ENCODE results near the gene SHC3.

Gene SHC3

DNA sequence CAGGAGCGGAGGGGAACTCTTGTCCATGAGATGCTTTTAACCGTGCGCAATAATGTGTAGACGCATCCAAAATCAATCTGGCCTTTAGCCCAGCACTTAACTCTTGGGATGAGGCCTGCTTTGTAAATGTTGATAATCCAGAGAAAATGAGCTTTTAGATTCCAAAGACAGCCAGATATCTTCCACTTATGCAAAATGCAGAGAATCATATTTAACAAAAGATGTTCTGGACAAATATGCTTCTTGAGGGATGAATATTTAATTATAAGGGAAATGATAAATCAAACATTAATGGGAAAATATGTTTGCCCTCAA is 181.7 kb downstream of the SHC3 start:
- no peak for DNase-seq

DNA sequence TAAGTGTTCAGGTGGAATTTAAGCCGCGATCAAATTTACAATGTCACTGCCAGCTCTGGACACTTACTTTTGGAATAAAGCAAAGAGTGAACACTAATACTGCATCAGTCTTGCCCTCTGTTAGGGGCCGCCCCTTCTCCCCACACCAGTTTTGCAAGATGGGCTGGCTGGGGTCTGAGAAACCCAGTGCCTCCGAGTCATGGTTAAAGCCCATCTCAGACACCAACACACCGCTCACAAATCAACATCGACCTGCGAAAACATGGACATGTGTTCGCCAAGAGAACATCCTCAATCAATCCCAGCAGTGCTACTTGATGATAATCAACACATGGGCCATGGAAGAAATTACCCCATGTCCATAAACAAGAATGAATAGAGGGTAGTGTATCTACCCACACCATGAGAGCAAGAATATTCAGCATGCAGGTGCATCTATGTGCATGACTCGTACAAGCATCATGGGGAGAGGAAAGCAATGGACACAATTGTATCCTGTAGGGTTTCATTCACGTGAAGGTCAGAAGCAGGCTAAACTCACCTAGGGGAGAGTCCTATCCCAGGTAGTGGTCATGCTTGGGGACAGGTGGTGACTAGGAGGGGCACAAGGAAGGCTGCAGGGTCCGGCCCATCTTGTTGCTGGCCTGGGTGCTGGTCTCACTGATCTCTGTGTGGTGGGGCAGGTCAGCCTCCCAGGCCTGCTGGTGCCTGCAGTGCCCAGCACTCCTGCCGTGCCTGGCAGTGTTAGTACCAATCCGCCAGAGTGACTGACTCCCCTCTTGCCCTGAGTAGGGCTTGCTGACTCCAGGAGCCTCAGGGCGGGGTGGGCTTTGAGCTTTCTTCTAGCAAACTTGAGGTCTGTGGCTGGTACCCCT is 182.3 kb downstream of the SHC3 start:
- DNase-seq, result no peak

DNA sequence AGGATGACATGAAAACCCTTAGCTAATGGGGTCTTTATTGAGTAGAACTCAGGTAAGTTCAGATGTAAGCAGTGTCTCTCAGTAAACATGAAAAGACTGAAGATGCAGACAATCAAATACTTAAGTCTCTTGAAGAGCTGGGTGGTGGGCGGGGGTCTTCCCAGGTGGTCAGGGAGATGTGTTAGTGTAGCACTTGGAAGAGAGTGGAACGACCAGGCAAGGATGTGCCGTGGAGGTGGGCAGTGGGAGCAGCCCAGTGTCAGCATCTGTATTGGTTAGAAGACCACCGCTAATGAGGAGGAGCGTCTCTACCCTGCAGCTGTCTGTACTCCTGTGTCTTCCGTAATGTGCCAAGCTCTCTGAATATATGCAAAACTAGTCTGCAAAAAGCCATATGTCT is 183.0 kb downstream of the SHC3 start:
- no peak for DNase-seq

DNA sequence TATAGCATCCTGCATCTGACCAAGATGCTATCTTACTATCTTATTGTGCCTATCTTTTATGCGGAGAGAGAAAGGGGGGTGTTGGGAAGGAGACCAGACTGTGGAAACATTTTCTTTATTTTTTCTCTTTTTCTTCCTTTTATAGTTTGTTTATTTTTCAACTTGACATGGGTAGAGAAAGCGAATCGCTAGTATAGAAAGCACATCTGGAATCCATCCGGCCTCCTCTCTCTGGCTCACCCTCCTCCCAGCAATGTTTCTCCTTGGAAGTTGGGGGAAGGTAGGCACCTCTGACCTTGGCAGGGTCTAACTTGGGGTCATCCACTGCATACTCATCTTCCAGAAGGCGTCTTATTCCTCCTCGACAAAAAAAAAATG is 183.4 kb downstream of the SHC3 start:
- no peak for DNase-seq

DNA sequence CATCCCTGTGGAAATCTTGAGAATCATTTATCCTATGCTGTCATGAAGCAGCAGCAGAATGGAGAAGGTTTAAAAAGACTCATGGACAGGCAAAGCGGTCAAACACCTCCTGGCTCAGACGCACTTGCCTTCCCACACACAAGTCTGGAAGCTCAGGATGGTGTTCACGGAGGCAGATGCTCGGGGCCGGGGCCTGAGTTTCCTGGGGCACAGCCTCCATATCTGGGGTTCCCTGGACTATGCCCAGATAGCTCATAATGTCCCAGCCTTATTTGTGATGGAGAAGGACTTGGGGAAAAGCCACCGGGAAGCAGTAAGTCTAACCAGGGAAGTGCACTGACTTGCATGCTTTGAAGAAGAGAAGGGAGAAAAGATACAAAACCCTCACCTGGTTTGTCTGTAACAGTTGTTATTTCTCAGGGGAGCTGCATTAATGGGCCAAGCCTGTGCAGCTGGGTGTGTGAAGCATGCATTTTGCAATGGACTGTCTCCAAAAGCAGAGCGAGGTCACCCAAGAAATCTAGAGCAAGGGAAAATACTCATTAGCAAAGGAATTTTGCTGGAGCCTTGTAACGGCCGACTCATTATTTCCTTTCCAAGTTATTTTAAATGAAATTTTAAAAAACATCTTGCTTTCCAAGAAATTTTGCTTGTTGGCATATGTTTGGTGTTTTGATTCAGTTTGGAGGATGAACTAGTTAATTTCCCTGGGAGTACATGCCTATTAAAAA is 184.0 kb downstream of the SHC3 start:
- DNase-seq, result no peak

DNA sequence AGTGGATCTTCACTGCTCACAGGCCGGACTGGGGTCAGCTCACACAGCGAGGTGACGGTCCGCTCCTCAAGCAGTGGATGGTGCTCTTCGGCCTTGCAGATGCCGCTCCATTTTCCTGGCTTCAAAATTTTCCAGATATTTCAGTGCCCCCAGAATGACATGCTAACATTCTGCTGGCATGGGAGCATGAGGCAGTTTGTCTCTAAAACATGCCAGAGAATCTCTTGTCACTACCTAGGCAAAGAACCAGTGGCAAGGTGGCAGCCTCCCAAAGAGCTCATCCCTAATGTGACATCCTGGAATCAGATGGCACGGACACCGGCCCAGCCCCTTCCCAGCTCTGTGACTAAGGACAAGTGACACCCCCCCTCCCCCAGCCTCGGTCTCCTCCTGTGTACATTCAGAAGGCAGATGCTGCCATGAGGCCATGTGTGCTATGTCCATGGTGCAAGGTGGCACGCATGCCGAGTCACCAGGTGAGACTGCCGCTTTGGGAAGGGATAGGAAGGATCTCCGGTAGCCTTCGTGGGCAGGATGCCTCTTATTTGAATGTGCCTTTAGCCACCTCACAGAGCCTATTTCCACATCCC is 184.7 kb downstream of the SHC3 start:
- no peak for DNase-seq

DNA sequence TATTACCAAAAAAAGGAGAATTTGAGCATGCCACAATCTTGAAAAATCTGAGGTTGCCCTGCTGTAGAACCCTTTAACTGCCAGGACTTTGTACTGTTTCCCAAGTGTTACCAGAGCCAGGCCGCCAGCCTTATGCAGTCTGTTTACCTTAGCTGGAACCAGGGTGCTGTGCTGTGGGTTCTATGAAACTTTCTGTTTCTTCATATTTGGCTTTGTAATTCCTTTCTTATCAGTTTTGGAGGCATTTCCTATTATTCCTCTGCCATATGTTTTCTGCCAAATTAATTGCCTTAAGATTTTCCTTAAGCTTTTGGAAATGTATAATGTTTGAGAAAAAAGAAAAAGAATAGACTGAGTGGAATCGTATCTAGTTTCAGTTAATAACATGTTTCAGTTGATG is 185.3 kb downstream of the SHC3 start:
- no peak for DNase-seq

DNA sequence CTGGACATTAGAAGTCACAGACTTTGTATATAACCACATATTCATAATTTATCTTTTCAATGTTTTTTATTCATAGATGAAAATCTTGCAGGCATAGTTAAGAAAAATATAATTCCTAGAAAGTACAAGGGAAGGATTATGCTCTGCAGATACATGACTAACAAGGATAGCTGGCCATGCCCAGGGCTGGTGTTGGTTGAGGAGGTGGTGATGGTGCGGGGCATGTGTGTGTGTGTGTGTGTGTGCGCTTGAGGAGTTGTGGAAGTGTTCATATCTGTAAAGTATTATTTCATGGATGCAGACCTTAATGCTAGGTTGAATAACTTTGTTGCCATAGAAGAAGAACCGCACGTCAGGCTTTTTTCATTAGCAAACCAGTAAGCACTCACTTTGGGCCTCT is 186.1 kb downstream of the SHC3 start:
- DNase-seq, result no peak

DNA sequence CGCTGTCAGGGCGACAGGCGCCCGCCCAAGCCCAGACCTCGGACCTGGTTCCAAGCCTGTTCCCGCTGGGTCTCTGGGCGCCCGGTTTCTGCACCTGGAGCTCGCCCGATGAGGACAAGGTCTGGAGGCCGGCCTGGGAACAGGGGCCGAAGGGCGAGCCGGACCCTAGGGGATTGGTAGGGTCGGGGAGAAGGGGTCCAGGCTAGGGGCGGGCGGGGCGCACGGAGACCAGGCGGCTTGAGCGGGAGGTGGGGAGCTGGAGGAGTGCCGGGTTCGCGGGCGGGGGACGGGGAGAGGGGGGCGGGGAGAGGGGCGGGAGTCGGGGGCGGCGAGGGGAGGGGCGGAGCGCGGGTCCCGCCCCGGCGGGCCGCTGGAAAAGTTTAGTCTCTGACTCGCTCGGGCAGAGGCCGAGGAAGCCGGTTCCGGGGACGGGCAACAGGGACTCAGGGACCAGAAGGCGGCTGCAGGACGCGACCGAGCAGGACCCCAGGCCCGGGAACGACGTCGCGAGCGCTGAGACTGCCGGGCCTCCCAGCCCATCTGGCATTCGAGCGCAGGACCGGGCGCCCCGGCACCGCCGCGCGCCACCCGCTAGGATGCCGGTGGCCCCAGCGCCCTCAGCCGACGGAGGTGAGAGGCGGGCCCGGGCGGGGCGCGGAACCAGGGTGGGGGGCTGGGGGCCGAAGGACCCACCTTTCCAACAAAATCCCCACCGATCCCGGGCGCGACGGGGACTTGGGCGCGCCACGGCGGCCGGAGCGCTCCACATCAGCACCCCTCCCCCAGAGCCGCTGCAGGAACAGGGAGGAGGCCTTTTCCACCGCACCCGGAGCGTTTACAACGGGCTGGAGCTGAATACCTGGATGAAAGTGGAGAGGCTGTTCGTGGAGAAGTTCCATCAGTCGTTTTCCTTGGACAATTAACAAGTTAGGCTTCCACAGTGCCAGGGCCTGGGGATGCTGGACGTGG is 187.3 kb downstream of the SHC3 start, which contains the start of gene S1PR3:
TSS of gene S1PR3 (plus strand) at position 403 of the 969 bp plus-strand sequence. CDS start 9,733 bp downstream, outside the sequence.
- no peak for DNase-seq

DNA sequence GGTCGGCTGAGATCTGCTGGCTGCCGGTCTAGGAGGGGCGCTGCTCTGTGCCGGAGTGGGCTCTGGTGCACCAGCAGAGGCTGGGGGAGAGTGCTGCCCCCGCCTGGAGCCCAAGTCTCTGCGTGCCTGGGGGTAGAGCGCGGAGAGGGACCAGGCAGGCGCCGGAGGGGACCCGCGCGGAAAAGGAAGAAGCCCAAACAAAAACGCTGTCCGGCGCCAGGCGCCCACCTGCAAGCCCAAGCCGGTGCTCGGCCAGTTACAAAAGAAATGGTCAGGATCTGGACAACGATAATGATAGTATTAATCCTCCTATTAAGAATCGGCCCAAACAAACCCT is 187.9 kb downstream of the SHC3 start:
- no peak for DNase-seq

DNA sequence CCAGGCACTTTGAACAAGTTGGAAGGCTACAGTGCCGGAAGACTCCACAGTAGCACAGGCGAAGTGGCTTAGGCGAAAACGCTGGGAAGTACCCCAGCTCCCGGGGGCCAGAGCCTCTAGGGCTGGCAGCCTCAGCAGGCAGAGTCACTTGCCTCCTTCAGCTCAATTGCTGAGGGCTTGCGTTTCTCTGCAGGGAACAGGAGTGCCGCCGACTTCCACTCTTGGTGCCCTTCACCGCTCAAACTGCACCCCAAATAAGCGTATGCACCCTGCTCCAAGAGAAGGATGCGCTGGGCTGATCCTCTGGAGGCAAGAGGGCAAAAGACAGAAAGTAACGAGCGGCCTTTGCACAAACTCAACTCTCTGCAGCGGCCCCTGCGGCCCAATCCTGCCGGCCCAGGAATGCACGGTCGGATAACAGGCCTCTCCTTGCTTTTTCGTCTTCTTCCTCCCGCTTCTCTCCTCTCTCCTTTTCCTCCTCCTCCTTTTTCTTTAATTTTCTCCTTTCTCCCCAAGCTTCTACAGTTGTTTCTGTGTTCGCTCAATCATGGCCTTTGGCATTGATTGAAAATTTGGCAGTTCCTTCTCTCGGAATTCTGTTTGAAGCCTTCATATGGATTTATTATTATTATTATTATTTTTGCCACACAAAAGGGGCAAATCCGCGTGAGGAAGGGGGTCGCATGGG is 188.4 kb downstream of the SHC3 start:
- no peak for DNase-seq

DNA sequence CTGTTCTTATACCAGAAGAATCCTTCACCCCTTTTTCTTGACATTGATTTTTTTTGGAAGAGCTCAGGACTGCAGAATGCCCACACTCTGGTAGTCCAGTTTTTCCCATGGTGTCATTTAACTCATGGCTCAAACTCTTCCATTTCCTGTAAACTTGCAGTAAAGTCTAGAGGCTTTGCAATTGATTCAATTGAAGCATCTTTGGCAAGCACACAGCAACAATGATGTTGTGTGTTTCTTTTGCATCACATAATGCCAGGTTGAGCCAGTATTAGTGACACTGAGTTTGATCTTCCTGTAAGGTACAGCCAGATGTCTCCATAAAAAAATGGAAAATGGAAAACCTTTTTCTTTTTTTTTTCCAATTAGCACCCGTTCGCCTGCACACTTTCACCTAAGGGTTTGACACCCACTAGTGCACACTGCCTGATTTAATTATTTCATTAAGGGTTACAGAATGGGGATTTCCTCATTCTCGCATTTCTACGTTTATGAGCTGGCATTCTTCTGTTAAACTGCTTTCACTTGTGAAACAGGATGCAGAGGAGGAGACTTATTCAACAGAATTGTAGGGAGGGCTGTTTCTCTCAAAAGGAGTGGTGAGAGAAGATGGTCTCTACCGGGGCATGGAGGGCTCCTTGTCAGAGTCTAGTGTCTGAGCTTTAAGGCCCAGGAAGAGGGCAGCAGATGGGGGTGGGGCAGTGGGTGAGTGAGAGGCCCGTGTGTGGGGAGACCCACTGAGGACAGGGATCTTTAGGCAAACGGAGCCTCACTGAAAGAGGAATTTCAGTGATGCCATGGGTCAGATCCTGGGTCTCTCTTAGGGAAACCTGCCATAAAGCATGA is 189.6 kb downstream of the SHC3 start:
- DNase-seq, result no peak

DNA sequence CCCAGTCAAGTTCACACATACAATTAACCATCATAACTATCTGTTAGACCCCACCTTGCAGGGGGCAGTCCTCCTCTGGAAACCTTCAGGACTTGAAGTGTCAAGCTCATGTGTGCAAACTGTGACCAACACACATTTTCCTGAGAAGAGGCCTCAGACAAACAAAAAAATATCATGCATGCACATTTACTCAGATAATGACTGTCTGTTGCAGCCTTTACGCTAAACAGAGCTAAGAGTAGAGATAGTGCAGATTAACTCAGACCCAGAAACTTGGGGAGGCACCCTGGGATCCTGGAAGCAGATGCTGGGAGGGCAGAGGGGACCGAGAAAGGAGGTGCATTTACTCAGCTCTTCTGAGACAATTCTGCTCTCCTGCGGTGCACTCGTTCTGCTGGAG is 191.0 kb downstream of the SHC3 start:
- no peak for DNase-seq

DNA sequence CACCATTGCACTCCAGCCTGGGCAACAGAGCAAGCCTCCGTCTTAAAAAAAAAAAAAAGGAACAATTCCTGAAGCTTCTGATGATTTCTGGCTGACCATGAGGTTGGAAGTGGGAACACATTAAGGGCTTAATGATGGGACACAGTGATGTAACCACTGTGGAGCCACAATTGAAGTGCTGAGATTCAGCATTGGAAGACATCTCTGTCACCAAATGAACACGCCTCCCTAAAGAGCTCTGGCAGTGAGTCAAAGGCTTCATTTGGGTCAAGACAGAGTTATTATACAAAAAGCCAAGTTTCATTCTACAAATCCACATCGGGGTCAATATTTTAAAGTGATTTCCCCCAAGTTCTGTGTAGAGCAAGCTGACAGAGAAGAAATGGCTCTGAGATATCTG is 191.8 kb downstream of the SHC3 start:
- no peak for DNase-seq

DNA sequence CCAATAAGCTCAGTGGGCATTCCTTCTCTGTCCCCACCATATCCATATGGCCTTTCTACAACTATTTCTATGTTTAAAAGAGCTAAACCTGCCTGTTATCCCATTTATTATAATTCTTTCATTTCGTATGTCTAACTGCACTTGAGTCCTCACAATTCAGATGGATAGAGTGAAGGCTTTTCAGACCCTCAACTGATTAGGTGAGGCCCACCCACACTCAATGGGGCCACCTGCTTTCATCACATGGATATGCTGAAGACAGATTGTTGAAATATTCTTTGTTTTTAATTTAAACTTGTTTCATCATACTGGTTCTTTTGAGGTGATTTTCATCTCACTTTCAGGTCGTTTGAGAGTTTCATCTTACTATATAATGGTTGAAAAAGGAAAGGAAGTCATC is 193.0 kb downstream of the SHC3 start:
- no peak for DNase-seq

DNA sequence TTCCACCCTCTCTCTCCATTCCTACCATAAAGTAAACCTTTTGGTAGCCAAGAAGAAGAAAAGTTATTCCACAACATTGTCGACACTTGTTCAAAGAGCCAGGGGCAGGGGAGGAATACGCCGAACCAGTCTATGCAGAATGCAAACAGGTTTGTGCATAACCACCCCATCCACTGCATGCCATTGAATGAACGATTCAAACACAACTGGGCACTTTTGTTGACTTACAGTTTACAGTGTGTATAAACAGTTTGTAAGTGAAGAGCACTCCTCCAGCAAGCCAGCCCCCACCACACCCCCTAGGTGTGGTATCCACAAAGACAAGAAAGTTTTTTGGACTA is 194.1 kb downstream of the SHC3 start:
- no peak for DNase-seq

DNA sequence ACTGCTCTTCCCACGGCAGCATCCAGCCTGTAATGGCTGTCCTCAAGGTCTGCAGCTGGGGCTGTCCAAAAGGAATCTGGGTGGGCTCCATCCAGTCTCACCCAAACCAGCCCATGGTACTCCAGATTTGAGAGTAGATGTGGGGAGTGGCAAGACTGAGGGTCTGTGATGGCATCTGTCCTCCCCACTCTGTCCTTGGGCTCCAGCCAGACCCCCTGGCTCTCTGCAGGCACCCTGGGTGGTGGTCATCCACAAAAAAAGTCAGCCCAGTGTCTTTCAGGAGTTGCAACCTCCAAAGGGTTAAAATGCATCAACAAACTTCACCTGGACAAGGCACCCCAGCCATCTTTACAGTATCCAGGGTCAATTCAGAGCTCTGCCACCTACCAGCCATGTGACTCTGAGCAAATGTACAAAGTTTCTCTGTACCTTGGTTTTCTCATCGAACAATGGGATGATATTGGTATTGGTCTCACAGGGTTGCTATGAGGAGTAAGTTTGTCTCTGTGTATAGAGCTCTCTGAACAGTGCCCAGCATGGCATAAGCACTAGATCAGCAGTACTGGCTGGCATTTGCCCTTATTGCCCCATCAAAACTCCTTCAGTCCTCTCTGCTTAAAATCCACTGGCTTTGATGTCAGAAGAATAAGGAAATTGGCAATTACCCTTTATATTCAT is 194.6 kb downstream of the SHC3 start:
- no peak for DNase-seq

DNA sequence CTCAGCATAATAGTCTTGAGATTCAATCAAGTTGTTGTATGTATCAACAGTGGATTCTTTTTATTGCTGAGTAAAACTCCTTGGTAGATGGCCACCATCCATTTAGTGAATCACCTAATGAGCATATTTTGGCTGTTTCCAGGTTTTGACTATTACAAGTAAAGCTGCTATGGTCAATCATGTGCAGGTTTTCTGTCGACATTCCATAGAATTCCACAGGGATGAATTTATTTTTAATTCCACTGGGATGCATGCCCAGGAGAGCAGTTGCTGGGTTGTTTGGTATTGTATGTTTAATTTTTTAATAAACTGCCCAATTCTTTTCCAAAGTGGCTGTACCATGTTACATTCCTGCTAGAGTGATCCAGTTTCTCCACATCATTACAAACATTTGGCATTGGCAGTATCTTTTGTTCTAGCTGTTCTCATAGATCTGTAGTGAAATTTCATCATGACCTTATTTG is 197.8 kb downstream of the SHC3 start:
- no peak for DNase-seq

DNA sequence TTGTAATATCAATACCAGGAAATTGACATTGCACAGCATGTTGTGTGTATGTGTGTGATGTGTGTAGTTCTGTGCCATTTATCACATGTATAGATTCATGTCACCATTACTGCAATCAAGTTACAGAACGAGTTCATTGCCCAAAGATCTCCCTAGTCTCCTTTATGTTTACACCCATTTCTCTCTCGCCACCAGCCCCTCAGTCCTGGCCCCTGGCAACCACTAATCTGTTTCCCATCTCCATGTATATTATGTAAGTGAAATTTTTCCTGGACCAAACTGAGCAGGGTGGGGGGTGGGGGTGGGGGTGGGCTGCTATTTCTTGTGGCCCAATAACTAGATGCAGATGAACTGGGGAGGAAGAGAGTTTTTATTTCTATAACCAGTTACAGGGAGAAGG is 198.8 kb downstream of the SHC3 start:
- no peak for DNase-seq

DNA sequence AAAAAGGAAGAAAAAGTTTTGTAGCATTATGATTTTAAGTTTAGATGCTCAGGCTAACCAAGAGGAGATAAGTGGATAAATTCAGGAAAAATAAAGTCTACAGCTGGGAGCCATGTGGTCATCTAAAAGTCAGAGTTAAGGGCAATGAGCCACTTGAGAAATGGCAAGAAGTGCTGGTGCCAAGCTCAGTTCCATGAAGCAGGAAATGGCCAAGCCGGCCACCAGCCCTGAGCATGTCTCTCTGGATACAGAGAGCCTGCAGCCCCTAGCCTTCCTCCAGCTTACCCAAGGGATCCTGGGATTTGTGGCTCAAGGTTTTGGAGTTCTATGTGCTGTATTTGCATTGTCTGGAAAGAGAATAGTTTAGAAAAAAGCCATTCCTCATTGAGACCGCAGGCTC is 199.6 kb downstream of the SHC3 start:
- DNase-seq, result no peak

DNA sequence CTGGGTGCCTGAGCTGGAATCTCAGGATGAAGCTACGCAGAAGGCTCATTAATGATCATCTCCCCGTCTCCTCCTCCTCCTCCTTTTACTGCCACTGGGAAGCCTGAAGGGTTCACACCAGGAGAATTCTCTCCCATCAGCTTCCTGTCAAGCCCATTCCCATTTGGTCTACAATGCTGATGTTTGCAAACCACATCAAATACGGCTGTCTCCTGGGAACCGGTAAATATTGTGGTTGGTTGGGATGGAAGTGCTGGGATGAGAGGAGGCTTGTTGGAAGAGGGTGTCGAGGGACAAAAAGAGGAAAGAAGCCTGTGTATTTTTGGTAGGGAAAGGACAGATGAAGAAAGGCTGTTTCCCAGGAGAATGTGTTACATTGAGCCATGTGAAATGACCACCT is 200.6 kb downstream of the SHC3 start:
- no peak for DNase-seq
